Fibroblast of skin of back (primary cell): Measurements from ENCODE around the gene CAGE1.
"Not testable (repeated sequence)": the region's sequence is repeated elsewhere in the genome, so short reads cannot be mapped to it uniquely, and the experiment has no call there.

Source experiments
- DNase-seq: peaks from one replicate; pipeline ENCODE4 v3.0.0-alpha.2; 2013

CAGE1 gene

GRCh38 chr6:7409740-7410139 lies 20.2 kb upstream of the CAGE1 start:
- DNase-seq = no peak

GRCh38 chr6:7406743-7407142 lies 17.2 kb upstream of the CAGE1 start:
- no peak for DNase-seq

- no peak for DNase-seq
These were observed 15.0 kb upstream of the CAGE1 start for GRCh38 chr6:7404546-7404945.

DNA sequence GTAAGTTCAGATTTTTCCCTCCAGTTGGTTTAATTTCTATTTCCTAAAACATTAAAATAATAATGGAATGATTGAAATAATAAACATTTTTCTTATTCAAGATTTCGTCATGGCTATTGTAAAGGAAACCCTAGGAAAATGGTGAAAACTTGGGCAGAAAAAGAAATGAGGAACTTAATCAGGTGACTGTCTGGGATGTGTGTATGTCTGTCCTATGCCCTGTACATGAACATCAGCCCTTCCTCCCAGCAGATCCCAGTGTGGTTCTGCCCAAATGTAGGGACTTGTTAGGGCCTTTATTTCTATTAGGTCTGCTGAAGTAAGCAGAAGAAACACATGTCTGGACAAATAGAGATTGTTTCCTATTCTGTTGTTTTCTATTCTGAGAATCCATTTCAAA lies 13.2 kb upstream of the CAGE1 start:
- no peak for DNase-seq

DNA sequence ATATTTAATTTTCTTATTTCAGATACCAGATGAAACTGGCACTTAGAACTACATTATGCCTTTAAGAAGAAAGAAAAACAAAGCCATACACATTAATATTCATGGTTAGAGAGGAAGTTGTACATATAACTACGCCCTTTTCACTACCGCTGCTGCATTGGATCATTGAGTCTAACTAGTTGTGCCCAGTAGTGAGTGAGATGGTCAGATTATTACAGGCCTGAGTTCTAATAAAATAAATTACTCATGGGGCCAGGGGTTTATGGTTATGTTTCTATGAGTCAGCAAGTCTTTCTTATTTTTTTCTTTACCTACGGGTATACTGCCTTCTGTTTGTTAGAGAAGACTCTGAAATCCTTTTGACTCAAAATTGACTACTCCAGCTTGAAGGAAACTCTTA lies 11.5 kb upstream of the CAGE1 start:
- DNase-seq = peak; percentile 15

DNA sequence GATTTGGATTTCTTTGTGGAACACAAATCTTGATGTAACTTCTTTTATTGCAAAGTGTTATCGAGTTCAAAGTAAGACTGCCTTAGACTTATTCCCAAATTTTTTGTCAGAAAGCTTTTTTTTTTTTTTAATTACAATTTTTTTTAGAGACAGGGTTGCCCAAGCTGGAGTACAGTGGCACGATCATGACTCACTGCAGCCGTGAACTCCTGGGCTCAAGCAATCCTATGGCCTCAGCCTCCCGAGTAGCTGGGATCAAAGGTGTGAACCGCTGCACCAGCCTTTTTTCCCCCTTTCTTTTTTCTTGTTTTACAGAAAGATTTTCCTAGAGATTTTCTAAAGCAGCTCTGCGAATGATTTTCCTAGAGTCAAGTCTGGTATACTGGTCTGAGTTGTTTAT lies 2.9 kb upstream of the CAGE1 start:
- no peak for DNase-seq

GRCh38 chr6:7391151-7391550 lies 1.6 kb upstream of the CAGE1 start:
- no peak for DNase-seq

- DNase-seq = no peak
These were observed 810 bp upstream of the CAGE1 start for GRCh38 chr6:7390226-7390878.

- DNase-seq = peak; percentile 50
These were observed 436 bp downstream of the CAGE1 start for GRCh38 chr6:7389162-7389450.

GRCh38 chr6:7381092-7381491 lies 8.4 kb downstream of the CAGE1 start:
- DNase-seq = no peak

- DNase-seq = no peak
These were observed 10.8 kb downstream of the CAGE1 start for GRCh38 chr6:7378740-7379139.

- no peak for DNase-seq
These were observed 11.6 kb downstream of the CAGE1 start for GRCh38 chr6:7377961-7378360.

DNA sequence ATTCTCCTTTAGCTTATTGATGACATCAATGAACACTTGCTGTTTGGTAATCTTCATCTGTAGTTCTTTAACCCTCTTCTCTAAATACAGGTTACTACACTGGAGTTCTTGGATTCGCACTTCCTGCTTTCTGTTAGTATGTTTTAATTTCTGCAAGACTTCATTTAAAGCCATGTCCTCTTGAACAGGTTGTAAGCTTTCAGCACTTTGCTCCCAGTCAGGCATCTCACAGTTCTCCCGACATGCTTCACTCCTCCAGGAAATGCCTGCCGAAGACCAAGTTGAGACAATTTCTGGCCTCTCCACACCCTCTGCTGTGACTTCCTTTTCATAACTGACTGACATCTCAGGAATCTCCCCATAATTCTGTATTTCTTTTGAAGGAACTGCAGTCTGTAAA lies 15.8 kb downstream of the CAGE1 start:
- DNase-seq = peak; percentile 28

GRCh38 chr6:7367408-7367807 lies 22.1 kb downstream of the CAGE1 start:
- no peak for DNase-seq

DNA sequence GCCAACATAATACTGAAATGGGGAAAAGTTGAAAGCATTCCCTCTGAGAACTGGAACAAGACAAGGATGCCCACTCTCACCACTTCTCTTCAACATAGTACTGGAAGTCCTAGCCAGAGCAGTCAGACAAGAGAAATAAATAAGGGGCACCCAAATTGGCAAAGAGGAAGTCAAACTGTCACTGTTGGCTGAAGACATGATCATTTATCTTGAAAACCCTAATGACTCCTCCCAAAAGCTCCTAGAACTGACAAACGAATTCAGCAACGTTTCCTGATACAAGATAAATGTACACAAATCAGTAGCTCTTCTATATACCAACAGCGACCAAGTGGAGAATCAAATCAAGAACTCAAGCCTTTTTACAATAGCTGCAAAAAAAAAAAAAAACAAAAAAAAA lies 37.6 kb downstream of the CAGE1 start:
- DNase-seq = not testable (repeated sequence)

DNA sequence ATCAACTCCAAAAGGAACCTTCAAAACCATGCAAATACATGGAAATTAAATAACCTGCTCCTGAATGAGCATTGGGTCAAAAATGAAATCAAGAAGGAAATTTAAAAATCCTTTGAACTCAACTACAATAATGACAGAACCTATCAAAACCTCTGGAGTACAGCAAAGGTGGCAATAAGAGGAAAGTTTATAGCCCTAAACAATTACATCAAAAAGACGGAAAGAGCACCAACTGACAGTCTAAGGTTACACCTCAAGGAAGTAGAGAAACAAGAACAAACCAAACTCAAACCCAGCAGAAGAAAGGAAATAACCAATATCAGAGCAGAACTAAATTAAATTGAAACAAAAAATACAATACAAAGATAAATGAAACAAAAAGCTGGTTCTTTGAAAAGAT lies 39.0 kb downstream of the CAGE1 start:
- DNase-seq = not testable (repeated sequence)

DNA sequence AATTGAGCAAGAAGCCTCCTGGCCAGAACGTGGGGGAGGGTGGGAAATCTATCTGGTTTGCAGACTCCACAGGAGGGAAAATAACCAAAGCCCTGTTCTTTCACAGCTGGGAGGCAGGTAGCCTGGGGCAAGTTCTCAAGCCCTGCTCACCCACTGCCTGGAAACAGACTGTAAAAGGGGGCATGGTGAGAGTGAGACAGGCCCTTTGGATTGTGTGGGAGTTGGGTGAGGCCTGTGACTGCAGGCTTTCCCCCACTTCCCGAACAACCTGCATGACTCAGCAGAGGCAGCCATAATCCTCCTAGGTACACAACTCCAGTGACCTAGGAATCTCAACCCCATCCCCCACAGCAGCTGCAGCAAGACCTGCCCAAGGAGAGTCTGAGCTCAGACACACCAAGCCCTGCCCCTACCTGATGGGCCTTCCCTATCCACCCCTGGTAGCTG lies 42.0 kb downstream of the CAGE1 start:
- peak; percentile 1 for DNase-seq

DNA sequence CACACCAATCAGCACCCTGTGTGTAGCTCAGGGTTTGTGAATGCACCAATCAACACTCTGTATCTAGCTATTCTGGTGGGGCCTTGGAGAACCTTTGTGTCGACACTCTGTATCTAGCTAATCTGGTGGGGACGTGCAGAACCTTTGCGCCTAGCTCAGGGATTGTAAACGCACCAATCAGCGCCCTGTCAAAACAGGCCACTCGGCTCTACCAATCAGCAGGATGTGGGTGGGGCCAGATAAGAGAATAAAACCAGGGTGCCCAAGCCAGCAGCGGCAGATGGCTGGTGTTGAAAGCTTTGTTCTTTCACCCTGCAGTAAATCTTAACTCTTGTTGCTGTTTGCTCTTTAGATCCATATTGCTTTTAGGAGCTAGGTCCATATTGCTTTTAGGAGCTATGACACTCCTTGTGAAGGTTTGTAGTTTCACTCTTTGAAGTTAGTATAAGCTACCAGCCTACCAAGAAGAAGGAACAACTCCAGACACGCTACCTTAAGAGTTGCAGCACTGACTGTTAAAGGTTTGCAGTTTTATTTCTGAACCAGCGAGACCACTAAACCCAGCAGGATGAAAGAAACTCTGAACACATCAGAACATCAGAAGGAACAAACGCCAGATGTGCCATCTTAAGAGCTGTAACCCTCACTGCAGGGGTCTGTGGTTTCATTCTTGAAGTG lies 44.6 kb downstream of the CAGE1 start:
- peak; percentile 11 for DNase-seq

DNA sequence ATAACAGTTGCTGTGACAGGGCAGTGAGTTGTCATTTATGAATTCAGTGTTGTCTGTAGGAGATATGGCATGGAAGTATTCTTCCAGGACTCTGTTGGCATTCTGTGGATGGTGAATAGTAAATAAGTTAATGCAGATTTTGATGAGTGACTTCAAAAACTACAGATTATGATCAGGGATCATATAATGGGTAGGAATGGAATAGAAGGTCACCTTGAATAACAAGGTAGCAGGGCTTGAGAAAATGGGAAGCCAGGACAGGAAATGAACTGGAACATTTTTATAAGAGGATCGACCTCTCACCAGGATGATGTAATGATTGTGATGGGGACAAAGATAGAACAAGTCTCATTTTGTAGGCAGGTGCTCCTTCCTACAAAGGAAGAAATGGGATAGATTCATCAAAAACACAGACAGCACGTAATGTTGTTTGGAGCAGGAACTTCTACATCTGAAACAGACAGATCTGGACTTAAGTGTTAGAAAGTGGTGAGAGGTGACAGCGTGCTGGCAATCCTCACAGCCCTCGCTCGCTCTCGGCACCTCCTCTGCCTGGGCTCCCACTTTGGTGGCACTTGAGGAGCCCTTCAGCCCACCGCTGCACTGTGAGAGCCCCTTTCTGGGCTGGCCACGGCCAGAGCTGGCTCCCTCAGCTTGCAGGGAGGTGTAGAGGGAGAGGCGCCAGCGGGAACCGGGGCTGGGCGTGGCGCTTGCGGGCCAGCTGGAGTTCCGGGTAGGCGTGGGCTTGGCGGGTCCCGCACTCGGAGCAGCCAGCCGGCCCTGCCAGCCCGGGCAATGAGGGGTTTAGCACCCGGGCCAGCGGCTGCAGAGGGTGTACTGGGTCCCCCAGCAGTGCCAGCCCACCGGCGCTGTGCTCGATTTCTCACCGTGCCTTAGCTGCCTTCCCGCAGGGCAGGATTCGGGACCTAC lies 45.7 kb downstream of the CAGE1 start:
- DNase-seq = no peak

GRCh38 chr6:7341989-7342742 lies 47.4 kb downstream of the CAGE1 start:
- peak; percentile 50 for DNase-seq

DNA sequence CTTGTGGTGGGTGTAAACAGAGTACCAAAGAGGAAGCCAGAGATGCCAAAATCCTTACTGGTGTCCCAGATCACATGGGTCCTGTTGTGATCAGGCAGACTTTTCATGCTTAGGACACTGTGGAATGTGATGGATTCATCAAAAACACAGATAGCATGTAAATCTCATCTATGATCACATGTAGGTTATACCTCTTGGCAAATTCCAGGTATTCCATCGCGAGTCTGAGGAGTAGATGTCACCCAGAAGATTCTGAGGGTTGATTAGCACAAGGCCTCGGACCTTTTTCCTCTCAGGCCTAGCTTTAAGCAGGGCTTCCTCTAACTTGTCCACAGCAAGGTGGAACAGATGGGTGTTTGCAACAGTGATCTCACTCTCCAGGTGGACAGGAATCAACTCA lies 48.3 kb downstream of the CAGE1 start:
- DNase-seq = no peak

GRCh38 chr6:7339007-7339732 lies 50.4 kb downstream of the CAGE1 start:
- DNase-seq = peak; percentile 17
